ENCODE data around the gene SMOC1. TPM values are rescaled to one million over a fixed set of nuclear protein-coding genes. Genes with fewer than 3 reads are reported as not detected.

SMOC1 gene
- total RNA-seq, 3 donors from 2014 or later (not counting 1 experiment from before 2014, with no cell fraction given): not detected

- ATAC-seq: no peak
- no peaks in the 10 kb centered on the region for H3K36me3 ChIP-seq (ENCODE audit: control insufficient read depth, insufficient read depth, low read length)
- H3K27ac Mint-ChIP-seq: no peak overlapping the region
- H3K4me3 Mint-ChIP-seq: no peak overlapping the region
- peaks cover 2% of the 10 kb centered on the region for H3K27me3 ChIP-seq (ENCODE audit: control insufficient read depth, insufficient read depth, low read length)
- intact Hi-C loops (cut with micrococcal nuclease): no loop called here
- no peak for TF ChIP-seq CTCF (IDR thresholded peaks at IDR 0.05)
- no peak for DNase-seq
- peaks cover 14 to 15% of the 10 kb centered on the region in 2 donors for H3K27me3 Mint-ChIP-seq (ENCODE audit: low read depth in 2 of 2)
- H3K4me3 ChIP-seq (ENCODE audit: low read length): no peak overlapping the region
- no peaks in the 10 kb centered on the region for H3K9me3 Mint-ChIP-seq
- no peaks in the 10 kb centered on the region for H3K36me3 Mint-ChIP-seq
- no peaks in the 10 kb centered on the region for H3K9me3 ChIP-seq (ENCODE audit: control insufficient read depth, insufficient read depth, low read length)
- no peak overlapping the region for H3K27ac ChIP-seq (ENCODE audit: low read length)
- H3K4me1 Mint-ChIP-seq: no peaks in the 10 kb centered on the region
- no peaks in the 10 kb centered on the region for H3K4me1 ChIP-seq (ENCODE audit: control insufficient read depth, insufficient read depth, low read length)
- WGBS (ENCODE audit: insufficient coverage): 84% methylated on average over 22 of the region's 22 CpGs
These were observed 166.8 kb downstream of the SMOC1 start for GRCh38 chr14:70045844-70046535.

GRCh38 chr14:70047598-70048312 lies 168.5 kb downstream of the SMOC1 start:
- WGBS (ENCODE audit: insufficient coverage): 94% methylated on average over 2 of the region's 3 CpGs
- no peak overlapping the region for H3K4me3 Mint-ChIP-seq
- DNase-seq: no peak

GRCh38 chr14:70048313-70048654 lies 169.1 kb downstream of the SMOC1 start:
- no peaks in the 10 kb centered on the region for H3K27me3 ChIP-seq (ENCODE audit: control insufficient read depth, insufficient read depth, low read length)
- no peak overlapping the region for H3K4me3 Mint-ChIP-seq
- H3K9me3 ChIP-seq (ENCODE audit: control insufficient read depth, insufficient read depth, low read length): no peaks in the 10 kb centered on the region
- peaks cover 9 to 13% of the 10 kb centered on the region in 2 donors for H3K4me1 Mint-ChIP-seq
- H3K36me3 ChIP-seq (ENCODE audit: control insufficient read depth, insufficient read depth, low read length): no peaks in the 10 kb centered on the region
- no peak overlapping the region for H3K27ac ChIP-seq (ENCODE audit: low read length)
- no peak for DNase-seq
- H3K4me1 ChIP-seq (ENCODE audit: control insufficient read depth, insufficient read depth, low read length): no peaks in the 10 kb centered on the region
- WGBS (ENCODE audit: insufficient coverage): no CpG with 5 or more reads among the region's 1 CpG
- H3K27ac Mint-ChIP-seq: no peak overlapping the region
- no peak overlapping the region for H3K4me3 ChIP-seq (ENCODE audit: low read length)
- ATAC-seq: no peak
- no peak for TF ChIP-seq CTCF (IDR thresholded peaks at IDR 0.05)
- intact Hi-C loops (cut with micrococcal nuclease): no loop called here
- H3K36me3 Mint-ChIP-seq: no peaks in the 10 kb centered on the region
- peaks cover under 1 to 10% of the 10 kb centered on the region in 2 donors for H3K27me3 Mint-ChIP-seq (ENCODE audit: low read depth in 2 of 2)
- no peaks in the 10 kb centered on the region for H3K9me3 Mint-ChIP-seq

More at GRCh38 chr14:70047598-70048312, 168.5 kb downstream of the SMOC1 start:
- Mint-ChIP-seq H3K27me3 (ENCODE audit: low read depth in 2 of 2) (peaks cover 5 to 13% of the 10 kb centered on the region in 2 donors), H3K27ac (no peak overlapping the region), H3K4me1 (peaks cover 7 to 11% of the 10 kb centered on the region in 2 donors), H3K9me3 (no peaks in the 10 kb centered on the region), H3K36me3 (no peaks in the 10 kb centered on the region)
- Histone ChIP-seq H3K27me3 (ENCODE audit: control insufficient read depth, insufficient read depth, low read length) (no peaks in the 10 kb centered on the region), H3K27ac (ENCODE audit: low read length) (no peak overlapping the region), H3K9me3 (ENCODE audit: control insufficient read depth, insufficient read depth, low read length) (no peaks in the 10 kb centered on the region), H3K4me3 (ENCODE audit: low read length) (no peak overlapping the region), H3K4me1 (ENCODE audit: control insufficient read depth, insufficient read depth, low read length) (no peaks in the 10 kb centered on the region), H3K36me3 (ENCODE audit: control insufficient read depth, insufficient read depth, low read length) (no peaks in the 10 kb centered on the region)
- no peak for TF ChIP-seq CTCF (IDR thresholded peaks at IDR 0.05)
- ATAC-seq: no peak
- intact Hi-C loops (cut with micrococcal nuclease): no loop called here
